Sigmoid colon (tissue), 4 donors: ENCODE results near the gene PCBP3.

Source experiments
- CTCF ChIP-seq, 4 experiments: fragments of 450-650 bp in 3 of 4; fragments of 200-600 bp in 1 of 4; IDR thresholded peaks; one replicate each; pipeline ENCODE4 v1.5.1; 2016 to 2019; ENCODE audit warnings: antibody characterized with exemption in 4 of 4, mild to moderate bottlenecking in 3 of 4, moderate library complexity in 2 of 4
- EP300 ChIP-seq, 4 donors: sonication (generic); formaldehyde crosslinking; IDR thresholded peaks; one replicate each; pipeline ENCODE4 v1.6.1; 2017; ENCODE audit warnings: antibody characterized with exemption in 4 of 4

DNA sequence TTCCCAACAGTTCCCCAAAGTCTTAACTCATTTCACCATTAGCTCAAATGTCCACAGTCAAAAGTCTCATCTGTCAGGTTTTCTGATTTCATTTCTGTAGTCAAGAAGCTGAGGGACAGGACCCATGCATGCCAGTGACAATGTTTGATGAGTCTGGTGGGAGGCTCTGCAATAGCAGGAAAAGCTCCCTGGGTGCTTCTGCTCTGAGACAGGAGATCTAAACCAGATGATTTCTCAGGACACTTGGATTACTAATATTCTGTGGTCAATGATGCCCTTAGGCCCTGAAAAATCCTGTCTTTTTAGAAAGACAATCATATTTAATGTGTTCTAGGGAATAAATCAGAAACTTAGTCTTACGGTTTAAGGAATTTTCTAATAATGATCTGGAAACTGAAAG is 56.4 kb downstream of the PCBP3 start:
- TF ChIP-seq CTCF (IDR thresholded peaks at IDR 0.05) (no peak), EP300 (IDR thresholded peaks at IDR 0.05) (no peak)
